ENCODE measurements around the gene SPINK2. TPM values are rescaled to one million over a fixed set of nuclear protein-coding genes. Genes with fewer than 3 reads are reported as not detected.

The SPINK2 gene
- total RNA-seq, 1 donor from 2014 or later: 0.87 TPM

DNA sequence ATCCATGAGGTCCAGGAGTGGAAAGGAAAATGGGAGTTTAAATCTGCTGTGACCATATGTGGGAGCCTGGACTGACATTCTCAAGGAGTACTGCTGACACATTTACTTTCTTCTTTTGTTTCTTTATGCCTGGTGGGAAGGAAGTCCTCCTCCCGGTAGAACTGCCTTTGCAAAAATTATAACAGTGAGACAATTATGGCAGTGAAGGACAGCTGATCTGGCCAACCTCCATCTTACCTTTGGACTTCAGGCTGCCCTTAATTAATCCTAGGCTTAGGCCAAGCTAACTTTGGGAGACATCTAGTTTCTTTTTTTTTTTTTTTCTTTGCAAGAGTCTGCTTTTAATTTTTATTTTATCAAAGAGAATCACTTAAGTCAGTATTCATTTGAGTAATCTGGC lies 61.3 kb downstream of the SPINK2 start:
- H3K27ac Mint-ChIP-seq: peak overlapping the region; percentile 99
- peaks cover 9% of the 10 kb centered on the region for H3K4me1 Mint-ChIP-seq (ENCODE audit: unreplicated experiment)
- TF ChIP-seq, protein P1, sequence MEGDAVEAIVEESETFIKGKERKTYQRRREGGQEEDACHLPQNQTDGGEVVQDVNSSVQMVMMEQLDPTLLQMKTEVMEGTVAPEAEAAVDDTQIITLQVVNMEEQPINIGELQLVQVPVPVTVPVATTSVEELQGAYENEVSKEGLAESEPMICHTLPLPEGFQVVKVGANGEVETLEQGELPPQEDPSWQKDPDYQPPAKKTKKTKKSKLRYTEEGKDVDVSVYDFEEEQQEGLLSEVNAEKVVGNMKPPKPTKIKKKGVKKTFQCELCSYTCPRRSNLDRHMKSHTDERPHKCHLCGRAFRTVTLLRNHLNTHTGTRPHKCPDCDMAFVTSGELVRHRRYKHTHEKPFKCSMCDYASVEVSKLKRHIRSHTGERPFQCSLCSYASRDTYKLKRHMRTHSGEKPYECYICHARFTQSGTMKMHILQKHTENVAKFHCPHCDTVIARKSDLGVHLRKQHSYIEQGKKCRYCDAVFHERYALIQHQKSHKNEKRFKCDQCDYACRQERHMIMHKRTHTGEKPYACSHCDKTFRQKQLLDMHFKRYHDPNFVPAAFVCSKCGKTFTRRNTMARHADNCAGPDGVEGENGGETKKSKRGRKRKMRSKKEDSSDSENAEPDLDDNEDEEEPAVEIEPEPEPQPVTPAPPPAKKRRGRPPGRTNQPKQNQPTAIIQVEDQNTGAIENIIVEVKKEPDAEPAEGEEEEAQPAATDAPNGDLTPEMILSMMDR (conservative IDR thresholded peaks at IDR 0.05): no peak
- H3K9me3 Mint-ChIP-seq: no peaks in the 10 kb centered on the region
- H3K36me3 Mint-ChIP-seq: no peaks in the 10 kb centered on the region
- H3K27me3 Mint-ChIP-seq: peaks cover 8% of the 10 kb centered on the region
- DNase-seq (ENCODE audit: extremely low spot score, unreplicated experiment): no peak
- no peak overlapping the region for H3K4me3 Mint-ChIP-seq

Other genes starting within 250 kb of the SPINK2 start
- 42.1 and 136 TPM in 2 replicates for gene HOPX, start 140.4 kb downstream of the SPINK2 start, total RNA-seq (ENCODE audit: low replicate concordance)
- gene REST, start 86.2 kb upstream of the SPINK2 start, total RNA-seq (ENCODE audit: low replicate concordance): 48.5 and 66.2 TPM in 2 replicates
- 21.1 and 23.2 TPM in 2 replicates for gene NOA1, start 155.9 kb upstream of the SPINK2 start, total RNA-seq (ENCODE audit: low replicate concordance)
- gene POLR2B, start 157.2 kb upstream of the SPINK2 start, total RNA-seq (ENCODE audit: low replicate concordance): 95.1 and 117 TPM in 2 replicates